Loucy (cell line): ENCODE results near the gene TRH.

Source experiments
- H2AFZ ChIP-seq: fragments of 200-600 bp; sonication (generic); 2 replicates; pipeline ENCODE4 v1.6.0; 2016; ENCODE audit warnings: antibody characterized with exemption, mild to moderate bottlenecking, low read length, moderate library complexity
- H3F3A ChIP-seq: fragments of 200-600 bp; 2 replicates; pipeline ENCODE4 v1.6.0; 2016; ENCODE audit warnings: antibody characterized with exemption, low read depth, mild to moderate bottlenecking
- H3K27me3 ChIP-seq: fragments of 200-600 bp; sonication (generic); 2 replicates; pipeline ENCODE4 v1.6.1; 2014; ENCODE audit warnings: low read length, mild to moderate bottlenecking; ENCODE audit not compliant: insufficient read depth, poor library complexity, severe bottlenecking
- H3K36me3 ChIP-seq: fragments of 200-600 bp; sonication (generic); 2 replicates; pipeline ENCODE4 v1.6.1; 2016; ENCODE audit warnings: low read length; ENCODE audit not compliant: insufficient read depth
- H3K4me1 ChIP-seq: fragments of 200-600 bp; sonication (generic); 2 replicates; pipeline ENCODE4 v1.5.1; 2014; ENCODE audit warnings: low read length, mild to moderate bottlenecking; ENCODE audit not compliant: insufficient read depth, poor library complexity, severe bottlenecking
- H3K4me2 ChIP-seq: fragments of 200-600 bp; sonication (generic); 2 replicates; pipeline ENCODE4 v1.6.0; 2014; ENCODE audit warnings: antibody characterized with exemption, low read length, low read depth, mild to moderate bottlenecking; ENCODE audit not compliant: poor library complexity, severe bottlenecking
- H3K4me3 ChIP-seq: fragments of 200-600 bp; sonication (generic); 2 replicates; pipeline ENCODE4 v1.5.1; 2014; ENCODE audit warnings: low read length, mild to moderate bottlenecking, mixed read lengths; ENCODE audit not compliant: poor library complexity, severe bottlenecking
- H3K79me2 ChIP-seq: fragments of 200-600 bp; sonication (generic); 2 replicates; pipeline ENCODE4 v1.6.1; 2014; ENCODE audit warnings: low read length; ENCODE audit not compliant: insufficient read depth
- H3K9ac ChIP-seq: fragments of 200-600 bp; sonication (generic); 2 replicates; pipeline ENCODE4 v1.6.0; 2014; ENCODE audit warnings: mild to moderate bottlenecking, low read depth, low read length, moderate library complexity; ENCODE audit not compliant: poor library complexity, severe bottlenecking
- H3K9me2 ChIP-seq: fragments of 200-600 bp; sonication (generic); replicated peaks from 2 replicates; pipeline ENCODE4 v1.6.1; 2016; ENCODE audit warnings: low read depth, low read length, mixed read lengths
- H3K9me3 ChIP-seq: fragments of 200-600 bp; sonication (generic); 2 replicates; pipeline ENCODE4 v1.6.1; 2014; ENCODE audit warnings: mild to moderate bottlenecking, antibody characterized with exemption, low read length, low read depth; ENCODE audit not compliant: insufficient read depth
- H4K20me1 ChIP-seq: fragments of 200-600 bp; sonication (generic); 2 replicates; pipeline ENCODE4 v1.6.0; 2014; ENCODE audit warnings: antibody characterized with exemption, low read length, mild to moderate bottlenecking; ENCODE audit not compliant: insufficient read depth, poor library complexity, severe bottlenecking
- CTCF ChIP-seq: fragments of 200-600 bp; sonication (generic); conservative IDR thresholded peaks from 2 replicates; pipeline ENCODE4 v1.5.1; 2014; ENCODE audit warnings: mild to moderate bottlenecking, antibody characterized with exemption, low read length
- EZH2phosphoT487 ChIP-seq: fragments of 200-600 bp; IDR thresholded peaks from 2 replicates; pipeline ENCODE4 v1.6.1; 2018; ENCODE audit warnings: antibody characterized with exemption, mild to moderate bottlenecking, moderate library complexity, borderline replicate concordance

The TRH gene

GRCh38 chr3:129942296-129942695 lies 32.2 kb upstream of the TRH start:
- Histone ChIP-seq H3K36me3 (no peaks in the 10 kb centered on the region), H3K4me3 (no peak overlapping the region), H3K4me2 (no peak overlapping the region), H2AFZ (peak overlapping the region; percentile 13), H4K20me1 (no peaks in the 10 kb centered on the region), H3K9ac (no peak overlapping the region), H3K27me3 (no peaks in the 10 kb centered on the region), H3K79me2 (no peaks in the 10 kb centered on the region), H3K4me1 (peaks cover 17% of the 10 kb centered on the region), H3F3A (no peaks in the 10 kb centered on the region), H3K9me3 (no peaks in the 10 kb centered on the region), H3K9me2 (no peaks in the 10 kb centered on the region)
- TF ChIP-seq CTCF (peak; percentile 93), EZH2phosphoT487 (no peak)

GRCh38 chr3:129943020-129943419 lies 31.5 kb upstream of the TRH start:
- no peak overlapping the region for H2AFZ ChIP-seq
- no peaks in the 10 kb centered on the region for H3K79me2 ChIP-seq
- no peak for TF ChIP-seq EZH2phosphoT487
- TF ChIP-seq CTCF: no peak
- peaks cover 24% of the 10 kb centered on the region for H3K4me1 ChIP-seq
- no peaks in the 10 kb centered on the region for H3K36me3 ChIP-seq
- H3K4me2 ChIP-seq: no peak overlapping the region
- no peaks in the 10 kb centered on the region for H4K20me1 ChIP-seq
- no peaks in the 10 kb centered on the region for H3K9me3 ChIP-seq
- no peak overlapping the region for H3K4me3 ChIP-seq
- H3K9ac ChIP-seq: no peak overlapping the region
- H3F3A ChIP-seq: no peaks in the 10 kb centered on the region
- no peaks in the 10 kb centered on the region for H3K27me3 ChIP-seq
- H3K9me2 ChIP-seq: no peaks in the 10 kb centered on the region

DNA sequence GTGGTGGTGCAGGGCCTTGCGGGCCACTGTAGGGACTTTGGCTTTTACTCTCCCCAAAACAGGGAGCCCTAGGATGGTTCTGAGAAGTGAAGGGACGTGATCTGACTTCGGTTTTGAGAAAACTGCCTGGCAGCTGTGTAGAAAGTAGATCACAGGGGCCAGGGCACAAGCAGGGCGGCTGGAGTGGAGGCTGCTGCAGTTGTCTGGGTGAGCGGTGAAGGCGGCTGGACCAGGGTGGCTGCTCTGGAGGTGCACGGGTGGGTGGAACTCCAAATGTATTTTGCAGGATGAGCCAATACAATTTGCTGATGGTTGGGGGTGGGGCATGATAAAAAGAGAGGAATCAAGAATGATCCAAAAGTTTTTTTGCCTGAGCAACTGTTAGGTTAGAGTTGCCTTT lies 29.8 kb upstream of the TRH start:
- no peak overlapping the region for H3K9ac ChIP-seq
- no peaks in the 10 kb centered on the region for H3K79me2 ChIP-seq
- H2AFZ ChIP-seq: no peak overlapping the region
- no peaks in the 10 kb centered on the region for H4K20me1 ChIP-seq
- H3F3A ChIP-seq: no peaks in the 10 kb centered on the region
- no peaks in the 10 kb centered on the region for H3K9me3 ChIP-seq
- TF ChIP-seq EZH2phosphoT487: no peak
- TF ChIP-seq CTCF: no peak
- H3K36me3 ChIP-seq: no peaks in the 10 kb centered on the region
- peaks cover 38% of the 10 kb centered on the region for H3K4me1 ChIP-seq
- H3K9me2 ChIP-seq: no peaks in the 10 kb centered on the region
- H3K4me2 ChIP-seq: no peak overlapping the region
- no peak overlapping the region for H3K4me3 ChIP-seq
- no peaks in the 10 kb centered on the region for H3K27me3 ChIP-seq
